ENCODE measurements around the gene CTBP2.
"Not testable (repeated sequence)": the region's sequence is repeated elsewhere in the genome, so short reads cannot be mapped to it uniquely, and the experiment has no call there.

Gene CTBP2

GRCh38 chr10:125087191-125087896 is 73.0 kb downstream of the CTBP2 start:
- no peak for DNase-seq (ENCODE audit: low spot score)

GRCh38 chr10:125086691-125087090 is 73.7 kb downstream of the CTBP2 start:
- DNase-seq (ENCODE audit: low spot score): no peak

- peak; percentile 64 for DNase-seq (ENCODE audit: low spot score)
Measured at GRCh38 chr10:125085258-125086054, 74.9 kb downstream of the CTBP2 start.

GRCh38 chr10:125084614-125085257 is 75.6 kb downstream of the CTBP2 start:
- DNase-seq (ENCODE audit: low spot score): peak; percentile 57

GRCh38 chr10:125084191-125084613 is 76.2 kb downstream of the CTBP2 start:
- no peak for DNase-seq (ENCODE audit: low spot score)

- DNase-seq (ENCODE audit: low spot score): no peak
Measured at GRCh38 chr10:125083576-125083920, 76.8 kb downstream of the CTBP2 start.

GRCh38 chr10:125082881-125083575 is 77.3 kb downstream of the CTBP2 start:
- DNase-seq (ENCODE audit: low spot score): no peak

GRCh38 chr10:125082471-125082870 is 77.9 kb downstream of the CTBP2 start:
- not testable (repeated sequence) for DNase-seq (ENCODE audit: low spot score)

- no peak for DNase-seq (ENCODE audit: low spot score)
Measured at GRCh38 chr10:125081931-125082330, 78.4 kb downstream of the CTBP2 start.

- no peak for DNase-seq (ENCODE audit: low spot score)
Measured at GRCh38 chr10:125080984-125081383, 79.4 kb downstream of the CTBP2 start.

GRCh38 chr10:125080296-125080695 is 80.1 kb downstream of the CTBP2 start:
- no peak for DNase-seq (ENCODE audit: low spot score)

GRCh38 chr10:125079091-125079600 is 81.2 kb downstream of the CTBP2 start:
- DNase-seq (ENCODE audit: low spot score): no peak

GRCh38 chr10:125076891-125077541 is 83.3 kb downstream of the CTBP2 start:
- no peak for DNase-seq (ENCODE audit: low spot score)

- no peak for DNase-seq (ENCODE audit: low spot score)
Measured at GRCh38 chr10:125076121-125076825, 84.1 kb downstream of the CTBP2 start.

GRCh38 chr10:125073996-125074395 is 86.4 kb downstream of the CTBP2 start:
- no peak for DNase-seq (ENCODE audit: low spot score)

- DNase-seq (ENCODE audit: low spot score): no peak
Measured at GRCh38 chr10:125072794-125073193, 87.6 kb downstream of the CTBP2 start.

- DNase-seq (ENCODE audit: low spot score): no peak
Measured at GRCh38 chr10:125071008-125071407, 89.4 kb downstream of the CTBP2 start.

GRCh38 chr10:125068406-125068805 is 92.0 kb downstream of the CTBP2 start:
- no peak for DNase-seq (ENCODE audit: low spot score)

- DNase-seq (ENCODE audit: low spot score): no peak
Measured at GRCh38 chr10:125067764-125068163, 92.6 kb downstream of the CTBP2 start.

- no peak for DNase-seq (ENCODE audit: low spot score)
Measured at GRCh38 chr10:125066764-125067450, 93.5 kb downstream of the CTBP2 start.

Data from D341Med (cell line).